ENCODE data around the gene ADGRD2.

Gene ADGRD2

DNA sequence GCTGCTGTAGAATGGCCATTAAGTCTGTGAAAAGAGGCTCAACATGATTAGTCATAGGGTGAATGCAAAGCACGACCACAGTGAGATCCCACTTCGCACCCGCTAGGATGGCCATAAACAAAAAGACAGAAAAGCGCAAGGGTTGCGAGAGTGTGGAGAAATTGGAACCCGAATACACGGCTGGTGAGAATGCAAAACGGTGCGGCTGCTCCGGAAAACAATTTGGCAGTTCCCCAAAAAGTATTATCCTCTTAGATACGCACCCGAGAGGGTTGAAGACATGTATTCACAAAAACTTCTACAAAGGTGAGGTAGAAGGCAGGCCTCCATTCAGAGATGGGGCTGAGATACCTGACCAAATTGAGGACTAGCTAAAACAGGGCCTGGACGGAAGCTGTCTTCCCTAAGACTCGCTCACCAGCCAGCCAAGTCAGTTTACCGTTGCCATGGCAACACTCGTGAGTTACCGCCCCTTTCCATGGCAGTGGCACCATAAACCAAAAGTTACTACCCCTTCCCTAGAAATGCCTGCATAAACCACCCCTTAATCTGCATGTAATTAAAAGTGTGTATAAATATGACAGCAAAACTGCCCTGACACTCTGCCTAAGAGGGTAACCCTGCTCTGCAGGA lies 34.3 kb upstream of the ADGRD2 start:
- Histone ChIP-seq H3K79me2 (ENCODE audit: low read length) (peaks cover 21% of the 10 kb centered on the region), H2AFZ (ENCODE audit: low read depth, low read length) (peak overlapping the region; percentile 99), H3K9ac (ENCODE audit: low read length) (peak overlapping the region; percentile 21; the same call in 1 of the 2 replicates), H4K20me1 (ENCODE audit: insufficient read depth, low read length) (no peaks in the 10 kb centered on the region), H3K27ac (ENCODE audit: low read length) (no peak overlapping the region), H3K36me3 (replicated peaks; ENCODE audit: low read depth, low read length) (peaks cover 27% of the 10 kb centered on the region), H3K9me3 (ENCODE audit: insufficient read depth, low read length) (no peaks in the 10 kb centered on the region), H3K4me2 (ENCODE audit: low read length) (peak overlapping the region; percentile 78), H3K4me3 (ENCODE audit: low read length) (peak overlapping the region; percentile 94), H3K27me3 (ENCODE audit: low read depth, low read length) (no peaks in the 10 kb centered on the region), H3K4me1 (ENCODE audit: low read length) (peaks cover 16% of the 10 kb centered on the region)
- TF ChIP-seq CTCF (IDR thresholded peaks at IDR 0.05; ENCODE audit: low read depth, low read length) (no peak), EZH2phosphoT487 (IDR thresholded peaks at IDR 0.05; ENCODE audit: low read depth) (no peak)

DNA sequence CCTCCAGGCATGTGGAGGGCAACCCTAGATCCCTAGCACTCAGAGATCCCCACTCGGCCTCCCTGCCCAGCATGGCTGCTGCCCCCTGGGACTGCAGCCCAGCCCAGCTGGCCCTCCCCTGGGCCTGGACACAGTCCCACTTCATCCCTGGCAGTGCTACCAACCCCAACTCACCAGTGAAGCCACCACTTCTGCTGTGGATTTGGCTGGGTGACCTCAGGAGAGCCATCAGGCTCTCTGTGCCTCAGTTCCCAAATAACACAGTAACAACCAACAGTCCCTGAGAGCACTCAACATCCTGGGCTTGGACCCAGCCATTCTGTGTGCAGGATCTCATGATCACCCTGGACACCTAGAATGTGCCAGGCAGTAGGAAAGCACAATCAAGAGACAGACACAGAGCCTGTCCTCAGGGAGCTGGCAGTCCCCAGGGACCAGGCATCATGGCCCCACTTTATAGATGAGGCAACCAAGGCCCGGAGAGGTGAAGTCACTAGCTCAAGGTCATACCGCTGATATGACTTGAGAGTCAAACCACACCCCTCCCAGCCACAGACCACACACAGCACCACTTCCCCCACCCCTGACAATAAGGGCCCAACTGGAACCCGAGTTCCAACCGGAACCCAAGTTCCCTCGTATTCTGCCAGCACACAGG lies 30.3 kb upstream of the ADGRD2 start:
- Histone ChIP-seq H3K4me3 (ENCODE audit: low read length) (0 out of 2 replicates have a peak overlapping the region, but pooled peaks have one; percentile 21), H3K27ac (ENCODE audit: low read length) (no peak overlapping the region), H4K20me1 (ENCODE audit: insufficient read depth, low read length) (no peaks in the 10 kb centered on the region), H2AFZ (ENCODE audit: low read depth, low read length) (peak overlapping the region; percentile 81), H3K9ac (ENCODE audit: low read length) (no peak overlapping the region), H3K79me2 (ENCODE audit: low read length) (peaks cover 3% of the 10 kb centered on the region), H3K27me3 (ENCODE audit: low read depth, low read length) (0 out of 2 replicates have a peak, but pooled peaks cover 5% of the 10 kb centered on the region), H3K36me3 (replicated peaks; ENCODE audit: low read depth, low read length) (no peaks in the 10 kb centered on the region), H3K4me1 (ENCODE audit: low read length) (peaks cover 10% of the 10 kb centered on the region), H3K4me2 (ENCODE audit: low read length) (peak overlapping the region; percentile 33), H3K9me3 (ENCODE audit: insufficient read depth, low read length) (no peaks in the 10 kb centered on the region)
- TF ChIP-seq CTCF (IDR thresholded peaks at IDR 0.05; ENCODE audit: low read depth, low read length) (no peak), EZH2phosphoT487 (IDR thresholded peaks at IDR 0.05; ENCODE audit: low read depth) (no peak)

DNA sequence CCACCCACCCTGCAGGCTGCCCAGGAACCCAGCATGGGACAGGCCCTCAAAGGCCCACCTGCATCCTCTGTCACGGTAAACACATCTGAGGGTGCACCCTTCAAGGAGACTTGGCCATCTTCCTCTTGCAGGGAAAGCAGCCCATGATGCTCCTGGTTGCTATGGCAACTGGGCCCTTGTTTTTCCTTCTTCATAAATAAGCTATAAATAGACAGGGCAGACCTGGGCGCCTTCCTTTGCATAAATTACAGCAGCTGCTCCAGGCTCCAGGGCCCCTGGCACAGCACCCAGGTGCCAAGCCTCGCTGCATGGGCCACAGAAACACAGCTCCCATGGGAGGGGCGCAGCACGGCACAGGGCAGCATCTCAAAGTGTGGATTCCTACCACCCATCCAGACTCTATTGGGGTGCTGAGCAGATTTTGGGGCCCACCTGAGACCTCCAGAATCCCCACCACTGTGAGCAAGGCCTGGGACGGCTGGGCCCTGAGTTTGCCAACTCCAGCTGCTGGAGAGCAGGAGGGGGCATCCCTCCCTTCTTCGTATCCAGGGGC lies 29.2 kb upstream of the ADGRD2 start:
- no peak for TF ChIP-seq EZH2phosphoT487 (IDR thresholded peaks at IDR 0.05; ENCODE audit: low read depth)
- no peak for TF ChIP-seq CTCF (IDR thresholded peaks at IDR 0.05; ENCODE audit: low read depth, low read length)
- Histone ChIP-seq H3K27me3 (ENCODE audit: low read depth, low read length) (0 out of 2 replicates have a peak, but pooled peaks cover 5% of the 10 kb centered on the region), H3K4me1 (ENCODE audit: low read length) (peaks cover 6% of the 10 kb centered on the region), H3K9me3 (ENCODE audit: insufficient read depth, low read length) (no peaks in the 10 kb centered on the region), H3K36me3 (replicated peaks; ENCODE audit: low read depth, low read length) (no peaks in the 10 kb centered on the region), H4K20me1 (ENCODE audit: insufficient read depth, low read length) (no peaks in the 10 kb centered on the region), H3K4me2 (ENCODE audit: low read length) (no peak overlapping the region), H3K9ac (ENCODE audit: low read length) (no peak overlapping the region), H3K27ac (ENCODE audit: low read length) (no peak overlapping the region), H2AFZ (ENCODE audit: low read depth, low read length) (no peak overlapping the region), H3K79me2 (ENCODE audit: low read length) (no peaks in the 10 kb centered on the region), H3K4me3 (ENCODE audit: low read length) (no peak overlapping the region)

- H3K27ac ChIP-seq (ENCODE audit: low read length) = no peak overlapping the region
- H3K9ac ChIP-seq (ENCODE audit: low read length) = no peak overlapping the region
- H2AFZ ChIP-seq (ENCODE audit: low read depth, low read length) = no peak overlapping the region
- H3K4me1 ChIP-seq (ENCODE audit: low read length) = peaks cover 6% of the 10 kb centered on the region
- H4K20me1 ChIP-seq (ENCODE audit: insufficient read depth, low read length) = no peaks in the 10 kb centered on the region
- H3K79me2 ChIP-seq (ENCODE audit: low read length) = no peaks in the 10 kb centered on the region
- 0 out of 2 replicates have a peak, but pooled peaks cover 5% of the 10 kb centered on the region for H3K27me3 ChIP-seq (ENCODE audit: low read depth, low read length)
- H3K36me3 ChIP-seq (replicated peaks; ENCODE audit: low read depth, low read length) = no peaks in the 10 kb centered on the region
- H3K4me2 ChIP-seq (ENCODE audit: low read length) = no peak overlapping the region
- H3K4me3 ChIP-seq (ENCODE audit: low read length) = no peak overlapping the region
- TF ChIP-seq CTCF (IDR thresholded peaks at IDR 0.05; ENCODE audit: low read depth, low read length) = no peak
- TF ChIP-seq EZH2phosphoT487 (IDR thresholded peaks at IDR 0.05; ENCODE audit: low read depth) = no peak
- no peaks in the 10 kb centered on the region for H3K9me3 ChIP-seq (ENCODE audit: insufficient read depth, low read length)
These were observed 27.1 kb upstream of the ADGRD2 start for GRCh38 chr9:124423155-124423554.

Measured in OCI-LY3 (cell line).